Measurements from ENCODE around the gene LINC00305.

Gene LINC00305

DNA sequence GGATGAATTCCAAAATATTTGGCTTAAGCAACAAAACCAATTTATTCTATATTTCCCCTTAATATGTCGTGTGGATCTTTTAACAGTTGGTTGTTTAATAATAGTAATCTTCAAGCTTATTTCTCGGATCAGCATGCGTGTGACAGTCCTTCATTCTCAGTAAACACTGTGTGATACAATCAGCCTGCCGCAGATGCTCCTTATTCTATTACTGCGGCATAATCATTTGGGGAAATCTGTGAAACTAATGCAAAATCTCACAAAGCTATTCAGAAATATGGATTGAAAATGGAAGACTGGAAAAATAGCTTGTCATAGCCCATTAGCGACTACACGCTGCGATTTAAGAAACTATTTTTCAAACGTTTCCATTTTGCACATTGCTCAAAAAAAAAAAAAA is 36.9 kb downstream of the LINC00305 start:
- no peak for DNase-seq

DNA sequence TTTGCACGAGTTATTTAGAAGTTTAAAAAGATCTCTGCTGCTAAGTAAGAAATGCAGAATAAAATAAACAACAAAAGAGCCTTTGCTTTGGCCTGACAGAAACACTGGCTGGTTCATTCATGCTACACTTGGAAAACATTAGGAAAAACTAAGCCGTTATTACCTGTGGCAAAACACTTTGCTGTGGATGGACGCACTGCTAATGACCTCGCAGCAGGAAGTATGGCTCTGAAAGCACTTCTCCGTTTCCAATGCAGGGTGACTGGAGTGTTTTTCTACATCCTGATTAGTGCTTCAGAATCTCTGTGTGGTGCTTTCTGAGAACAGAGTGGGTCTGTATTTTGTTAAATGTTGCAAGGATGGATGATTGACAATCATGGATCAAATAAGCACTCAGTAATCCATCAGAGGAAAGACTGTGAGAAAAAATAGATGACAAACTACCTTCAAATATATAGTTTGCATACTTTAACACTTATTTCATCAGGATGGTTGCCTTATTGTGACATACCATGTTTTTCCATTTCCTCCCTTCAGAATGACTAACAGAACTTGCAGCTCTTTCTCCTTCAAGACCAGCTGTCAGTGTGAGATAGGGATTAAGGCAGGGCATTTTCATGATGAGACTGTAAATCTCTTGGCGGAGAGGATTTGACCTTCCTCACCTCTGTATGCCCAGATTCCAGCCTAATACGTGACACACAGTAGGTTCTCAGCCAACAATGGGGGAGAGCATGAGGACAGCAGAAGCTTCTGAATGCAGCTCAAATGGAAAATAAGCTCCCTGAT is 38.0 kb downstream of the LINC00305 start:
- DNase-seq = peak; percentile 90

DNA sequence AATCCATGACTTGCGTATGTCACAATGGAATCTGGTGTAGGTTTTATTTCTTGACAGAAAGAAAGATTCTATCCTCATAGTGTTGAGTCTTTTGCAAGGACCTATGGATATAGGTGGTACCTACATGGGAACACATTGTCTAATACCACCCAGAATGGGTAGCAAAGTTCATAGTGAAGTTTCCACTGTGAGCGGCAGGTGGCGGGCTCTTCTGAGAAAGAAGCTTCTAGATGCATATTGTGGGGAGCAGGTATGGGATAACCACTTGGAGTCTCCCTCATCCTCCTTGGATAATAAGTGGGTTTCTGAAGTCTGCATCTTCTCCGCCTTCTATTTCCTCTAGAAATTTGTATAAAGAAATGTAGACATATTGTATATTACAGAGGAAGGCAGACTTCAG is 44.9 kb downstream of the LINC00305 start:
- DNase-seq = no peak

DNA sequence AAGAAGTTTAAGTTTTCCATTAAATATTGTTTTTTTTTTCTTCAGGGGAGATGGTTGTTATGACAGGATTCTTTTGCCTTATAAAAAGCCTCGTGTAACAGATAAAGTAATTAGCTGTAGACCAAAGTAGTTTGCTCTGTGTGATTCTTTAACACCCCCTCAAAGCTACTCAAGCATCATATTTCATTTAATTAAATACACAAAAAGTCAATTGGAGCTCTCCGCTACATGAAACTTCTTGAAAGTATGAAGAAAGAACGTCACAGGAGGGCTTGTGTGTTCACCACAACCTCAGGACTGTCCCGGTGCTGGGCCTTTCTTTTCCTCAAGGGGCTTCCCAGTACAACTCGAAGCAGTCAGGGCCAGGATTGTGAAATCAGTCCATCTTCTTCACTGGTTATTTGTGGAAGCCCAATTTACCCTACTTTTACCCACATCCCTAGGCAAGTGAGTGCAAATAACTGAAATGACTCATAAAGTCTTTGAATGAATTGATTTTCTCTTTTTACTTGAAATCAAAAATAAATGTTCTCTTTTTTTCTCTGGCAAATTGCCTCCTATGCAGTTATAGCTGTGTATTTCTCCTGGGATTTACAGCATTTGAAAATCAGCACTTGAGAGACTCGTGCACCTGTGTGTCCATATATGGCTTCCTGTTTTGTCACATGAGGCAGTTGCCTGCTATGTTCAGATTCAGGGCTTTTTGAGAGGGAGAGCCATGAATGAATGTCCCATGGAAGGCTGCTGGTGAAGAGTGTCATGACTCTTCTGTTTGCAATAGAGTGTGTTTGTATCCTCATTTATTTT is 48.6 kb downstream of the LINC00305 start:
- DNase-seq = no peak

DNA sequence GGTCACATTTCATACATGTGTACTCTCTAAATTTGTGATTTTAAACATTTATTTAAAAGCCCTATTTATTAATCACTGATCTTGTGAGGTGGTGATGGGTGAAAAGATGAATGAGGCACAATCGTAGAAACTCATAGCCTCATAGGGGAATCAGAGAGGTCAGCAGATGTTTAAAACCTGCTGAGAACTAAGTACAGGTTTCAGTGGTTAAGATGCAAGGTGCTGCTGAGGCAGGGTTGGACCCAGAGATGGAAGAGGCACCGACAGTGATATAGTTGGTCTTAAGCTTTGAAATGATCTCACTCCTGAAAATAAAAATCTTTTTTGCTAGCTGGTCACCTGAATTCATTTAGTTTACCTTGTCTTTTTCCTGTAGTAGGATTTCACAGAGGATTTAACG is 49.6 kb downstream of the LINC00305 start:
- DNase-seq = no peak

DNA sequence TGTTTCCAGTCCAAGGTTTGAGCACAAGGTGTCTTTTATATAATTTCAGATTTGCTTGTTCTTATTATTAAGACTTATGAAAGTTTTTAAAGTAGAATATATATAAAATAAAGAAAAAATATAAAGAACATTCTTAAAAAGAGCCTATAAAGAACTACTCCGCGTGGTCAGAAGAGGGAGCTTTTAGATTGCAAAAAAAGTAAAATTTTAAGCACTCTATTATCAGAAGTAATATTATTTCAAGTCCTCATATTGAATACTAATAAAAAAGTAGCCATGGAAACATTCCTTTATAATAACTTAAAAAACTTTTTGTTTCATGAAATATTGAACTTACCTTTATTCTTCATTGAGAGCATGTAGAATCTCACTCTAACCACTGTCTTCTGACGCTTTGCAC is 51.4 kb downstream of the LINC00305 start:
- DNase-seq = no peak

DNA sequence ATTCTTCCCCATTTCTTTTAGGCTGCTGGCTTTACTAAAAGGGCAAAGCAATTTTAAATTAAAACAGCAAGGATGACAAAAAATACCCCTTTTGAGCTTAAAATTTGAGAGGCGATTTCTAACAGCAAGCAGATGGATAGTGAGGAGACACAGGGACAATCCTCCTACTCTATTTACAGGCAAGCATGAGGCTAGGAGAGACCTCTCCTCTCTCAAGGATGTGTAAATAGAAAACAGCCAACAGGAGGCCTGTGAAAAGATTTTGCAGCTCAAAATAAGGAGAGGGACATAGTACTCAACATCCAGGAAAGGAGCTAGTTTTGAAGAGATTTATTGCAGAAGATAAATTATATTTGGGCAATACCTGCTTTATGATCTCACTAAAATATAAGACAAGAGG is 53.8 kb downstream of the LINC00305 start:
- no peak for DNase-seq

DNA sequence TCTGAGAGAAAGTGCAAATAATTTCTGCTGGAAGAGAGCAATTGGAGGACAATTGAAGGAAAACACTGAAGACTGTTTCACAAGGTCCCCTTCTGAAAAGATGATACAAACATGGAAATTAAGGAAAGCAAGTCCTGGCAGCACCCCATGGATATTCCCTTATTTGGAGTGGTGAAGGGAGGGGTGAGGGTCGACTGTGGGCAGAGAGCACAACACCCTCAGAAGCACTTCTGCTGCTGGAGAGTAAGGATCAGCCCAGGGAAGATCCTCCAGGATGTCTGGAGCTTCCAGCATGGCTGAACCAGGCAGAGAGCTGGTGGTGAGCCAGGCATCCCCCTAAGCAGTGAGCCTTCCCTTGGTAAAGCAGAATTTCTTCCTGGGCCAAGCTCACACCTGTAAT is 54.7 kb downstream of the LINC00305 start:
- DNase-seq = no peak

DNA sequence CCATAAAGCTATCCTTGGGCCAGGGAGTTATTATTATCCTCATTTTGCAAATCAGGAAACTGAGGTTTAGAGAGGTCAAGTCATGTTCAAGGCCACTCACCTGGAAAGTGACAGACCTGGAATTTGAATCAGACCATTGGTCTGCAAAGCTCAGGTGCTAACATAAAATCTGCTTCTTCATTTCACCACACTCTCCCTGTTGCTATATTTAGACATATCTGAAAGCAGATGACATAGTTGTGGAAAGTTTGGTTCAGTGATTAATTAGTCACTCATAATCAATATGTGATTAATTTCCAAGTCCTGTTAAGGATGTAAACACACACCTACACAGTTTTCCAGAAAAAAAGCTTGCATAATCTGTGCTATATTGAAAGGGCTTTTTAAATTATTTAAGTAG is 57.4 kb downstream of the LINC00305 start:
- DNase-seq = no peak

DNA sequence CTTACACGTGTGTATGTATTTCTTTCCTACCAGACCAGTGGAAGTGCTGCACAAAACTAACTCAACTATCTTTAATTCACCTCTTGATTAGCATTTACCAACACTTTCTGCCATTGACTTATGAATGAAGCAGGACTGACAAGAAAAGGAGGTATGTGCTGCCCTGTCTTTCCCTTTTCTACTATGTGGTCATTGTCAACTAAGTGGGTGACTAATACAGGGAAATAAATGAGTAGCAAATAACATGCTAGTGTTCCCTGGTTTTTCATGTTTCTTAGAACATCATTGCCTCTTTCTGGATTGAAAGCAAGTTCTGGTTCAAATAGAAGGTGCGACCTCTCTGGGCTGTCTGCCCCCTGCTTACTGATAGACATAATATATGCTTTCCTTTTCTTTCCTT is 58.0 kb downstream of the LINC00305 start:
- DNase-seq = no peak

DNA sequence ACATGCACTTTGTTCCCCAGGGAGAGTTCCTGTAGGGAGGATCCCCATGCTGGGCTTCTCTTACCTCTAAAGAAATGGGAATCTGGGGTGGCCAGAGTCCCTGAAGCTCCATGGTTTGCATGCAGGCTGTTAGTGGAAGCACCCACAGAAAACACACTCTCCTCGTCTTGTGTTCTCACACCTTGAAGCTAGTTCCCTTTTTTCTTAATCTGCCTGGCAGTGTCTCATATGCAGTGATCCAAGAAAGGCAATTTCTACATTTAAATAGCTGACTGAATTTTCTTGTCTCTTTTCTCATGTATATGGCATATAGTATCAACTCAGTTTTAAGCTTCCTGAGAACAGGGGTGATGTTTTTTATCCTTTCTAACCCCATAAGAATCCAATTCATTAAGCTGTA is 65.0 kb downstream of the LINC00305 start:
- DNase-seq = no peak

DNA sequence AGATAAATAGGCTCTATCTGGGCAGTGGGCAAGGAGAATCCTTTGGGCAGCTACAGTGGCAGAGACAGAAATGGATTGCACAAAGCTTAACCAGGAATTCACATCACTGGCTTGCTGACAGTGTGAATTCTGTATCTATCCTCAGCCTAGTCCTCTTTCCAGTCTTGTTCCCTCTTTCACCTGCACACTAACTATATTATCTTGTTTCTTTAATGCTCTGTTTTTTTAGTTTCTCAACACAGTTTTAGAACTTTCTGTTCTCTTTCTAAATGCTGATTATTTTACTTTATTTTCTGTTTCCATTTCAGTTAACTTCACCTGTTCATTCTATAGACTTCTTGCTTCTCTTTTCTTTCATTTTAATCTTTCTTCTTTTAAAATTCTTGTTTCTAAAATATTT is 66.4 kb downstream of the LINC00305 start:
- no peak for DNase-seq

DNA sequence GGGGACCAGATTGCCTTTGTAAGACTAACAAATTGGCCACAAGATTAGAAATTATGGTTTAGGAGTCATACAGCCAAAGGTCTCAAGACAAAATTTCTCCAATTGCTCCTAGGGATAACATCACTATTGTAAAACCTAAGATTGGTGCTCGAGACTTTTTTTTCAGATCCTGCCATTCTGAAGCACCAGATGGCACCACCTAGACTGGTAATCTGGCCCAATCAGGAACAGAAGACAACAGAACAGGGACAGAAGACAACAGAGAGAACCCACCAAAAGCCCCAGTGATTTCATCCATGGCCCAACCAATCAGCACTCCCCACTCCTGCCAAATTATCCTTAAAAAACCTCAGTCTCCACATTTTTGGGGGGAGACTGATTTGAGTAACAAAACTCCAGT is 66.8 kb downstream of the LINC00305 start:
- no peak for DNase-seq

DNA sequence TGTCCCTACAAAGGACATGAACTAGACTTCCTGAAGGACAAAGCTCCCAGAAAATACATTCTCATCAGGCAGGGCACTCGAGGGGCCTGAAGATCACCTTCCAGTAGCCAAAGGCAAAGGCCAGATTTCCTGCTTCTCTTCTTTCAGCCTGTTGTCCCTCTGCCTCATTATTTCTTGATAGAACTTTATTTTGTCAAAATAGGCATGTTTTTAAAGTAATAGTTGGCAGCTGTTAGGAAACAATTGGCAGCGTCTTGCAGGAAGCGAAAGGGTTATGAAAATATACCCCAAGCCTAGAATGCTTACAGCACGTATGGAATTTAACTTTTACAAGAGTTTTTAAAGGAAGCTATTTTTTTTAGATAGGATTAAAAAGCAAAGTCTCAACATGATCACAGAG is 74.9 kb downstream of the LINC00305 start:
- DNase-seq = no peak

DNA sequence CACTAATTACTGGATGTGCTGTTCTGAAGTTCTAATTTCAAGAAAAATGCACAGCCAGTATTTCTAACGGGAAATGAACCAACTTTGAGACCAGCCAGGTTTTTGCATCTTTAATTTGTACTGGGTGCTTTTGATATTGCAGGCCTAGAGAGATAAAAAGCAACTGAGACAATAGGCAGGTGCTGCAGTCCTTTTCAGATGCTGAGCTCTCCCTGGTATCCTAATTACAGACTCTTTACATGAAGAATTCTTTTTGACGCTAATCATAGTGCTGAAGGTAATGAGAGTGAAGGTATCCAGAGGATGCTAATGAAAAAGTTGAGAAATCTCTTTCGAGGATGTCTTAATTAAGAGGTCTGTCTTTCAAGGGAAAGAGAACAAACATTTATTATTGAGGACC is 93.9 kb downstream of the LINC00305 start:
- no peak for DNase-seq

DNA sequence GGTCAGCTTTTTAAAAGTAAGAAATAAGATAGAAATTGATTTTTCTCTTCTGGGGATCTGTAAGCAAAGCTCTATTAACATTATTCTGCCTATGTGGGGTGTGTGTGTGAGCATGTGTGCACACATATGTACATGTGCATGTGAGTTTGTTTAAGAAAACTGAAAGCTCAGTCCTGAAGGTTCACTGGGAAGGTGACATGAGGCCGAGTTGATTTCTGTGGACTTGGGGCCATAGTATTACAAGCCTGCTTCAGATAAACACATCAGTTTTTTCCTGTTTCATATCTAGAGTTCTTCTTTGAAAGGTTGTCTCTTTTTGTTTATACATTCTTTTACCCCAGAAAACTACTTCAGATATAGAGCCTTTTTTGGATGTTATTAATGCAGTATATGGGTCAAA is 95.6 kb downstream of the LINC00305 start:
- DNase-seq = no peak

DNA sequence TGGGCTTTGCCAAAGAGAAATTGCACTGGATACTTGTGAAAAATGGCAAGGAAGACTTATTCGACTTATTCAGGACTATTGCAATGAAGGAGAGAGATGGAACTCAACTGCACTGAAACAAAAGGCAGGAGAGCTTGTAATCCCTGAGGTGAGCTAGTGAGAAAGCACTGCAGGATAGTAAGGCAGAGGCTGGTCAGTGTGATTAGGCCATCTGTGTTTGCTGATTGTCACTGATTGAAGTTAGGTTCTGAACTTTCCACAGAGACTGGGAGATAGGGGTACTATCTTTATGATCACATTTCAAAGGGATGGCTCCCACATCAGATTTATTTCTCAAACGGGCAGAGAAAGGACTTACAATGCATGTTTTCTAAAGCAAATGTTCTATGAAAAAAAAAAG is 96.1 kb downstream of the LINC00305 start:
- DNase-seq = no peak

DNA sequence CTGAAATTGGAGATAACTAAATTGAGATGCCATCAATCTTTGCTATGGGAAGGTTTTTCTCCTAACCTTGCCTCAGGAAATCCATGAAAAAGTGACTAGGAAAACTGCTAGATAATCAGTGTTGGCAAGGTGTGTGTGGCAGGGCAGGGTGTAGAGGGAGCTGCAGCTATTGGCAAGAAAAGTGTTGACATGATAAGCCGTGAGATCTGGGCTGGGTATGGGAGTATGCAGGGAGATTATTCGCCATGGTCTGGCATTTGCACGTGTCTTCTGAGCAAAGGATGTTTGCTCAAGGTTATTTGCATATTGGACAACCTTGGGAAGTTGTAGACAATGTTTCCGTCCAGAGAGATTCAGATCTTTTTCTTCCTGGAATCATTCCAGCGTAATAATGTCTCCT is 104.3 kb downstream of the LINC00305 start:
- DNase-seq = no peak

DNA sequence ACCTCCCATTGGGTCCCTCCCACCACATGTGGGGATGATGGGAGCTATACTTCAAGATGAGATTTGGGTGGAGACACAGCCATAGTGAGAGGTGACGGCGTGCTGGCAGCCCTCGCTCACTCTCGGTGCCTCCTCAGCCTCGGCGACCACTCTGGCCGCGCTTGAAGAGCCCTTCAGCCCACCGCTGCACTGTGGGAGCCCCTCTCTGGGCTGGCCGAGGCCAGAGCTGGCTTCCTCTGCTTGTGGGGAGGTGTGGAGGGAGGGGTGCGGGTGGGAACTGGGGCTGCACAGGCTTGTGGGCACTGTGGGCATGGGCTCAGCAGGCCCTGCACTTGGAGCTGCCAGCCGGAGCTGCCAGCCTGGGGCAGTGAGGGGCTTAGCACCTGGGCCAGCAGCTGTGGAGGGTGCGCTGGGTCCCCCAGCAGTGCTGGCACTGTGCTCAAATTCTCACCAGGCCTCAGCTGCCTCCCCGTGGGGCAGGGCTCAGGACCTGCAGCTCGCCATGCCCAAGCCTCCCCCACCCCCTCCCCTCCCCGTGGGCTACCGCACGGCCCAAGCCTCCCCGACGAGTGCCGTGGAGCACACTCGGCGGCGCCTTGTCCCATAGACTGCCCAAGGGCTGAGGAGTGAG is 106.0 kb downstream of the LINC00305 start:
- DNase-seq = no peak

DNA sequence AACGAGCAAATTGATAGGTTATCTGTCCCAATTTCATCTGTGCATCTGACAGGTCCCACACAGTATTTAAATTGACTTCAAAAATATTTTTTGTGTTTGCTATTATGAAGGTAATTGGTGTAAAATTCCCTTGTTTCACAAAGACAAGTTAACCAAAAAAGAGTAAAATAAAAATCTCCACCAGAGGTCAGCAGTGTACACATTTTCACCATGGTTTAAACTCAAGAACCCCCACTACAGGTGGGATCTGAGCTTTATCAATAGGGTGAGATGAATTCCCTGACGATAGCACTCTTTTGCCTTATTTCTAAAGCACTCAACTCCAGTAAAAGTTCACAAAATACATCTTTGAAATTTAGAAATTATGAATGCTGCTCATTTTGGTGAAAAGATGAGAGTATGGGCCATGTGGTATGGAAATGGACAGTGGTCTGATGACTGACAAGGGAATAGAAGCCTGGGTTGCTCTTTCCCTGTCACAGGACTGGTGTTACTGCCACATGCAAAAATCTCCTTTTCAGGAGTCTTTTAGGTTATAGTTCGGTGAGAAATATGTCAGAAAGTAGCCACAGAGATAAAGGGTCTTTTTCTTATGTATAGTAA is 111.0 kb downstream of the LINC00305 start:
- DNase-seq = peak; percentile 54

DNA sequence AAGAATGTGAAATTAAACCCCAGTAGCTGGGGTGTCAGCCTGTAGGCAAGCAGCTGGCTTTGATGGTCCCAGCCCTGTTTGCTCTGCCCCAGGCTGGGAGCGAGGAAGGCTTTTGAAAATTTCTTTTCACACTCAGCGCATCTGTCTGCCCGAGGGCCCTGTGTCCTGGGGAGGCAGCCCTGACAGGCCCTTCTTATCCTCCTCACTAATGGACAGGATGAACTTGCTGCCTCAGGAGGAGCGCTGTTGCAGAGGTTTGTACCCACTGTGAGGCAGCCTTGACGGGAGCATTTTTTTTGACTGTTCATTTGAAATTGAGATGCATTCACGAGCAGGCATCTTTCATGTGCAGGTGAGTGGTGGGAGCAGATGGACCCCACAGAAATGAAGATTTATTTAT is 116.6 kb downstream of the LINC00305 start:
- DNase-seq = no peak

DNA sequence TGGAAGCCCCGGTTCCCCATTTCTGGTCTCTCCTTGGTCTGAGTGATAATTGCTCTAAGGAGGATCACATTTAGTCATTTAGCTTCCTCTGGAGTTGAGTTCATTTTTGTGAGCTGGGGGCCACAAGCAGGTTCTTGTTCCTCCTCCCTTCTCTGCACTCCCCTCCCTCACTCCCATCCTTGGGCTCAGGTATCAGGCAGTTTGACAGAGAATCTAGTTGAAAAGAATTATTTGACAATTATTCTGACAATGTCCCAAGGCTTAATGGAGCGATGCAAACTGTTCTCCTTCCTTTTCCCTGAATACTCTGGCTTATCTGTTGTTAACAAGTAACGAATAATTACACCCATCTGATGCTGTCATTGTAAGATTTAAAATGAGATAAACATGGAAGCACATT is 117.5 kb downstream of the LINC00305 start:
- DNase-seq = no peak
